ENCODE data around the gene SSRP1. TPM values are rescaled to one million over a fixed set of nuclear protein-coding genes. Genes with fewer than 3 reads are reported as not detected.
"Not testable (repeated sequence)": the region's sequence is repeated elsewhere in the genome, so short reads cannot be mapped to it uniquely, and the experiment has no call there.

Gene SSRP1
- total RNA-seq, 8 experiments from 2014 or later, result 64.9 to 164 (median 101) TPM

DNA sequence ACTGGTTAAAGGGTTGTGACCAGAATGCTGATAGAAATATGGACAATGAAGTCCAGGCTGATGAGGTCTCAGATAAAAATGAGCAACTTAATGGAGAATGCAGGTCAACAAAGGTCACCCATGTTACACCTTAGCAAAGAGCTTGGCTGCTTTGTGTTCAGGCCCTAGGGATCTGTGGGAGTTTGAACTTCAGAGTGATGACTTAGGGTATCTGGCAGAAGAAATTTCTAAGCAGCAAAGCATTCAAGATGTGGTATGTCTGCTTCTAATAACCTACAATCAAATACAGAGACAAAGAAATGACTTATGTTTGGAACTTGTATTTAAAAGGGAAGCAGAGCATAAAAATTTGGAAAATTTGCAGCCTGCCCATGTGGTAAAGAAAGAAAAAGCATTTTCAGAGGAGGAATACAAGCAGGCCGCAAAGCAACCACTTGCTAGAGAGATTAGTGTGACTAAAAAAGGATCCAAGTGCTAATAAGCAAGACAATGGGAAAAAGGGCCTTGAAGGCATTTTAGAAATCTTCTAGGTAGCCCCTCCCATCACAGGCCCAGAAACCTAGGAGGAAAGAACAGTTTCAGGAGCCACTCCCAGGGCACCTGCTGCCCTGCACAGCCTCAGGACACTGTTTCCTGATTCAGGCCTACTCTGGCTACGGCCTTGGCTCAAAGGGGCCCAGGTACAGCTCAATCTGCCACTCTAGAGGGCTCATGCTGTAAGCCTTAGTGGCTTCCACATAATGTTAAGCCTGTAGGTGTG is 52.3 kb downstream of the SSRP1 start:
- in situ Hi-C loops (cut with MboI; ENCODE audit: low pct_unique_long_range_greater_than_20kb in 2 of 9, low sequenced_read_pairs in 9 of 9, unreplicated experiment in 9 of 9), result no loop called here
- Histone ChIP-seq H3K4me1 (replicated peaks in 1 of 2) (peaks cover 8 to 10% of the 10 kb centered on the region in 2 donors), H3K27ac (no peak overlapping the region), H3K4me3 (no peak overlapping the region)
- peak in 2 of 8 experiments; percentile 43 to 53 for ATAC-seq (replicated peaks in 6 of 8)
- 40 to 100% (median 63%) methylated on average over 1 to 2 of the region's 2 CpGs; no CpG with 5 or more reads in 2 of the 10 experiments for WGBS, 10 experiments

DNA sequence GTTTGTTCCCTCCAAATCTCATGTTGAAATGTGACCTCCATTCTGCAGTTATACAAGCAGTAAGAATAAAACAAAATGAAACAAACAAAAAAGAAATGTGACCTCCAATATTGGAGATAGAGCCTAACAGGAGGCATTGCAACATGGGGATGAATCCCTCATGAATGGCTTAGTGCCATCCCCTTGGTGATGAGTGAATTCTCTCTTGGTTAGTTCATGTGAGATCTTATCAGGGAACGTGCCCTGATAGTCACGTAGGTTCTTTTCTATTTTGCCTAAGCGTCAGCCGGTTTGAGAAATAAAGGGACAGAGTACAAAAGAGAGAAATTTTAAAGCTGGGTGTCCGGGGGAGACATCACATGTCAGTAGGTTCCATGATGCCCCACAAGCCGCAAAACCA is 54.1 kb downstream of the SSRP1 start:
- in situ Hi-C loops (cut with MboI; ENCODE audit: low pct_unique_long_range_greater_than_20kb in 2 of 9, low sequenced_read_pairs in 9 of 9, unreplicated experiment in 9 of 9); H3K27ac ChIP-seq; ATAC-seq (replicated peaks in 6 of 8); H3K4me3 ChIP-seq; H3K4me1 ChIP-seq (replicated peaks in 1 of 2): not testable (repeated sequence)
- WGBS, 10 experiments, result 40 to 100% (median 78%) methylated on average over 1 to 4 of the region's 6 CpGs; no CpG with 5 or more reads in 4 of the 10 experiments

DNA sequence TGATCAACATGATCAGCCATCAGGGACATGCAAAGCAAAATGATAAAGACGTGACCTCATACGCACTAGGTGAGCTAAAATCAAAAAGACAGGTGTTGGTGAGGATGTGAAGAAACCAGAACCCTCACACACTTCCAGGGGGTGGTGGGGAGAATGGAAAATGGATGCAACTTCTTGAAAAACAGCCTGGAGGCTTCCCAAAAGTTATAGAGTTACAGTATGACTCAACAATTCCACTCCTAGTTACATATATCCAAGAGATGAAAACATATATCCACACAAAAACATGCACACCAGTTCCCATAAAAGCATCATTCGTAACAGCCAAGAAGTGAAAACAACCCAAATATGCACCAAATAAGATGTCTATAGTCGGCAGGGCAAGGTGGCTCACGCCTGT is 56.6 kb downstream of the SSRP1 start:
- in situ Hi-C loops (cut with MboI; ENCODE audit: low pct_unique_long_range_greater_than_20kb in 2 of 9, low sequenced_read_pairs in 9 of 9, unreplicated experiment in 9 of 9), result loop anchor here in 1 of 9 experiments (10.0 kb wide), 1 partner anchor 154 kb away; no protein-coding TSS in a partner anchor
- WGBS, 10 experiments, result 67 to 100% (median 86%) methylated on average over 1 to 4 of the region's 5 CpGs; no CpG with 5 or more reads in 2 of the 10 experiments
- no peak overlapping the region for H3K27ac ChIP-seq
- no peak overlapping the region for H3K4me3 ChIP-seq
- ATAC-seq (replicated peaks in 6 of 8), result peak in 1 of 8 experiments; percentile 29
- H3K4me1 ChIP-seq (replicated peaks in 1 of 2), result peaks cover 9% of the 10 kb centered on the region in 2 donors

DNA sequence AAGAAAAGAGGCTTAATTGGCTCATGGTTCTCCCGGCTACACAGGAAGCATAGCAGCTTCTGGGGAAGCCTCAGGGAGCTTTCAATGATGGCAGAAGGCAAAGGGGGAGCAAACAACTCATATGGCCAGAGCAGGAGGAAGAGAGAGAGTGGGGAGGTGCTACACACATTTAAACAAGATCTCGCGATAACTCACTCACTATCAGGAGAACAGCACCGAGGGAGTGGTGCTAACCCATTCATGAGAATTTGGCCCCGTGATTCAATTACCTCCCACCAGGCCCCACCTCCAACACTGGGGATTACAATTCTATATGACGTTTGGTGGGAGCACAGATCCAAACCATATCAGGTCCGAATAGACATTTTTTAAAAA is 57.0 kb downstream of the SSRP1 start:
- 66 to 100% (median 88%) methylated on average over 1 to 6 of the region's 7 CpGs; no CpG with 5 or more reads in 2 of the 10 experiments for WGBS, 10 experiments
- Histone ChIP-seq H3K4me3 (no peak overlapping the region), H3K4me1 (replicated peaks in 1 of 2) (peaks cover 9% of the 10 kb centered on the region in 2 donors), H3K27ac (no peak overlapping the region)
- ATAC-seq (replicated peaks in 6 of 8), result no peak
- in situ Hi-C loops (cut with MboI; ENCODE audit: low pct_unique_long_range_greater_than_20kb in 2 of 9, low sequenced_read_pairs in 9 of 9, unreplicated experiment in 9 of 9), result loop anchor here in 1 of 9 experiments (10.0 kb wide), 1 partner anchor 154 kb away; no protein-coding TSS in a partner anchor

DNA sequence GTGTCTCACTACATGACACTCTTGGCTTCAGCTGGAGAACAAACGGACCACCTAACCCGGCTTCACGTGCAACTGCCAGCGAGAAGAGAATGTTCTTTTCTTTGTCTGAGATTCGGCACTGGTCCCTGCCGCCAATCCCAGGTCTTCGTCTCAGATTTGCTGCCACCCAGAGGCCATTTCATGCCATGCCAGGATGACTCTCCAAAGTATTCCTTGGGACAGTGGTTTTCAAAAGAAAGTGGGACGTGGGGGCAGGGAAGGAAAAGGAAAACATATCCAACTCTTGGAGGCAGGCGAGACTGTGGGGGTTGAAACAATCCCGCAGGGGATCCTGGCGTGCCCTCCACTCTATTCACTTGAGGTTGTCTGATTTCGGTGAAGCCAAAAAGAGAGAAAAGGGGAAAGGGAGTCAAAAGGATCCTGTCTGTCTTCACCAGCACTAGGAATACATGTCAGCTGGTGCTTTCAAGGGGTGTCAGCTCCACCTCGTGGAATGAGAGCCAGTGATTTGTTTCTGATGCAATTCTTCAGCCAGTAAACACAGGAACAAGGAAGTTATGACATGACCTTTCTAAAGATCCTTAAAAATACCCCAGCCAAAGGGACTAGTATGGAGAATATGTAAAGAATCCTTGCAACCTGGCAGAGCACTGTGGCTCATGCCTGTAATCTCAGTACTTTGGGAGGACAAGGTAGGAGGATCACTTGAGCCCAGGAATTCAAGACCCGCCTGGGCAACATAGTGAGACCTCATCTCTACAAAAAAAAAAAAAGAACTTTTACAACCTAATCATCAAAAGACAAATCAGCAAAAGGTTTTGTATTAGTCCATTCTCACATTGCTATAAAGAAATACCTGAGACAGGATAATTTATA is 57.6 kb downstream of the SSRP1 start:
- in situ Hi-C loops (cut with MboI; ENCODE audit: low pct_unique_long_range_greater_than_20kb in 2 of 9, low sequenced_read_pairs in 9 of 9, unreplicated experiment in 9 of 9), result loop anchor here in 1 of 9 experiments (10.0 kb wide), 1 partner anchor 153 kb away; no protein-coding TSS in a partner anchor
- peak; percentile 84 to 98 (median 90) for ATAC-seq (replicated peaks in 6 of 8)
- no peak overlapping the region for H3K27ac ChIP-seq
- no peak overlapping the region for H3K4me3 ChIP-seq
- WGBS, 10 experiments, result 0 to 42% (median 16%) methylated on average over 2 to 14 of the region's 14 CpGs; no CpG with 5 or more reads in 1 of the 10 experiments
- H3K4me1 ChIP-seq (replicated peaks in 1 of 2), result peaks cover 9% of the 10 kb centered on the region in 2 donors

DNA sequence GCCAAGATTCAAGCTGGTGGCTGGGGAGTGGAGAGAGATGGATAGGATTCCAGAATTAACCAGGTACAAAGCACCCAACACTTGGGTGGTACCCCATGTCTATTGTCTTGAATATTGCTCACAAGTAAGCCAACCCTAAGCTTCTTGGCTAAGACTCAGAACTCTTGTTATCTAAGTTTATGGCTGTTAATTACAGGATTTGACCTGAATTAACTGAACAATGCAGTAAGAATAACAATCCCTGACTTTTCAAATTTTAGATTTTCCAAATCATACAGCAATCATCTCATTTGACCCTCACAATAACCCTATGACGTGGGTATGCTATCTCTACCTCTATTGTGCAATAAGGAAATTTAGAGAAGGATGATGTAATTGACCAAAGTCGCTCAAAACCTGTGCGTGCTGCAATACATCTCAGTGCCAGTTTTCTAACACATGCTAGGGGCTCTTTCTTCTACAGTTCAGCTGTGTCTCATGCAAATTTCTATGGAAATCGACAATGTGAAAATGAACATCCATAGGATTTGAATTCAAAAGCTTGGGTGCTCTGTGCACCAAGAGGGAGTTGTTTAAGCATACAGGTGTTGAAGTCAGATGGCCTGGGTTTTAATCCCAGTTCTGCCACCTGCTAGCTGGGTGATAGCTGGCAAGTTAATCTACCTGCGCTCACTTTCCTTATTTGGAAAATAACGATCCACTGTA is 58.6 kb downstream of the SSRP1 start:
- Histone ChIP-seq H3K4me3 (no peak overlapping the region), H3K4me1 (replicated peaks in 1 of 2) (peaks cover 9% of the 10 kb centered on the region in 2 donors), H3K27ac (no peak overlapping the region)
- 32 to 100% (median 69%) methylated on average over 3 to 6 of the region's 6 CpGs; no CpG with 5 or more reads in 2 of the 10 experiments for WGBS, 10 experiments
- in situ Hi-C loops (cut with MboI; ENCODE audit: low pct_unique_long_range_greater_than_20kb in 2 of 9, low sequenced_read_pairs in 9 of 9, unreplicated experiment in 9 of 9), result loop anchor here in 1 of 9 experiments (10.0 kb wide), 1 partner anchor 152 kb away; no protein-coding TSS in a partner anchor
- no peak for ATAC-seq (replicated peaks in 6 of 8)

DNA sequence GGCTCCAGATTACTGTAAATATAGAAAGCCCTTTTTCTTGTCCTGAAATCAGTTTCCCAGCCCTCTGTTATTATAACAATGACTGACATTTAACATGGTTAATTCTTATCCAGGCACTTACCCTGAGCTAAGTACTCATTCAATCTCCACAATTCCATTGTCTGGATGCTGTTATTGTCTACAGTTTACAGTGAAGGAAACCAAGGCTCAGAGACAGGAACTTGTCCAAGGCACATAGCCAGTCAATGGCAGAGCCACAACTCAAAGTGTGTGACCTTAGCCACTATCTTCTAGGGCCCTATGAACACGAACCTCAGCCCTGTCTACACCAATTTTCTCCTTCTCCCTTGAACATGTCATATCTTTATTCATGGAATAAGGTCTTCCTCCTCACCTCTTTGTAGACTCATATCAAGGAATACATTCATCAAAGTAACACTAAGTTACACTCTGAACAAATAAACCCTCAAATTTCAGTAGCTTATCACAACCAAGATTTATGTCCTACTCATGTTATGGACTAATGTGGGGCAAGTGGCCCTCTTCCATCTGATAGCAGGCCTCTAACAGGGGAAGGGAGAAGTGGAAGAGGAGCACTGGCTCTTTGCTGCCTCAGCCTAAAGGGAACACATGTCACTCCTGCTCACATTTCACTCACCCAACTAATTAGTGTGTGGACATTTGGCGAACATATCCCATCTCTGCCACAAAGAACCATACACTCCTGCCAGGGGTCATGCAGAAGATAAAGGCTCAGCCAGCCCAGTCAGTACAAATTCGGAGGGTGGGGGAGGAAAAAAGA is 59.3 kb downstream of the SSRP1 start:
- in situ Hi-C loops (cut with MboI; ENCODE audit: low pct_unique_long_range_greater_than_20kb in 2 of 9, low sequenced_read_pairs in 9 of 9, unreplicated experiment in 9 of 9), result loop anchor here in 1 of 9 experiments (10.0 kb wide), 1 partner anchor 152 kb away; no protein-coding TSS in a partner anchor
- WGBS, 10 experiments, result 0 to 100% (median 60%) methylated on average over 1 to 2 of the region's 3 CpGs; no CpG with 5 or more reads in 3 of the 10 experiments

More for the DNA sequence above, 59.3 kb downstream of the SSRP1 start:
- no peak for ATAC-seq (replicated peaks in 6 of 8)
- H3K4me3 ChIP-seq, result no peak overlapping the region
- H3K4me1 ChIP-seq (replicated peaks in 1 of 2), result peaks cover 9% of the 10 kb centered on the region in 2 donors
- H3K27ac ChIP-seq, result no peak overlapping the region

Other genes with a start within 250 kb of the SSRP1 start
- gene LRRC55, start 153.9 kb downstream of the SSRP1 start, total RNA-seq, result 10 to 100 TPM in 1 of 8 experiments, 1 to 10 TPM in 4, under 1 TPM in 3; 0.10 to 12.4 (median 5.7) TPM
- 1 to 10 TPM in 2 of 8 experiments, under 1 TPM in 6; 0.09 to 3.1 (median 0.48) TPM for gene APLNR, start 98.6 kb downstream of the SSRP1 start, total RNA-seq
- gene TNKS1BP1, start 10.9 kb downstream of the SSRP1 start, total RNA-seq, result 100 to 1,000 TPM in 2 of 8 experiments, 10 to 100 TPM in 6; 28.4 to 104 (median 55.4) TPM
- gene P2RX3, start 2.5 kb upstream of the SSRP1 start, total RNA-seq, result 100 to 1,000 TPM in 3 of 8 experiments, 10 to 100 TPM in 1, under 1 TPM in 2, not detected in 2; 0.36 to 153 (median 99.5) TPM
- gene PRG3, start 45.3 kb upstream of the SSRP1 start, total RNA-seq, result not detected
- 1 to 10 TPM in 1 of 8 experiments, under 1 TPM in 2, not detected in 5; 0.18 to 1.1 (median 0.29) TPM for gene PRG2, start 54.8 kb upstream of the SSRP1 start, total RNA-seq
- gene SLC43A3, start 91.2 kb upstream of the SSRP1 start, total RNA-seq, result 10 to 100 TPM in 2 of 8 experiments, 1 to 10 TPM in 4, under 1 TPM in 2; 0.43 to 25.8 (median 3.0) TPM
- gene RTN4RL2, start 124.6 kb upstream of the SSRP1 start, total RNA-seq, result 10 to 100 TPM in 1 of 8 experiments, 1 to 10 TPM in 6, under 1 TPM in 1; 0.25 to 11.6 (median 5.8) TPM
- 10 to 100 TPM in 2 of 8 experiments, 1 to 10 TPM in 4, under 1 TPM in 2; 0.32 to 13.7 (median 2.1) TPM for gene SLC43A1, start 179.8 kb upstream of the SSRP1 start, total RNA-seq
- 10 to 100 TPM; 28.3 to 86.7 (median 58.9) TPM for gene TIMM10, start 194.9 kb upstream of the SSRP1 start, total RNA-seq
- gene SMTNL1, start 201.7 kb upstream of the SSRP1 start, total RNA-seq, result under 1 TPM in 7 of 8 experiments, not detected in 1; 0.25 to 0.60 (median 0.42) TPM
- gene UBE2L6, start 231.8 kb upstream of the SSRP1 start, total RNA-seq, result 100 to 1,000 TPM in 2 of 8 experiments, 10 to 100 TPM in 6; 22.6 to 177 (median 52.5) TPM

All from motor neuron (in vitro differentiated cells).